Smooth muscle cell (in vitro differentiated cells): Measurements from ENCODE around the gene ACAD9. TPM values are rescaled to one million over a fixed set of nuclear protein-coding genes. Genes with fewer than 3 reads are reported as not detected.
"Not testable (repeated sequence)": the region's sequence is repeated elsewhere in the genome, so short reads cannot be mapped to it uniquely, and the experiment has no call there.

ENCODE experiments used
- DNase-seq: peaks from one replicate; lab custom pipeline; 2025; ENCODE audit not compliant: unreplicated experiment; lab: John Stamatoyannopoulos, UW
- H2AFZ ChIP-seq: fragments of 200-600 bp; sonication (generic); 2 replicates; pipeline ENCODE4 v1.6.0; 2016; ENCODE audit warnings: antibody characterized with exemption, low read depth, mild to moderate bottlenecking
- H3F3A ChIP-seq: fragments of 200-600 bp; sonication (generic); 2 replicates; pipeline ENCODE4 v1.6.0; 2017; ENCODE audit warnings: antibody characterized with exemption, low read depth
- H3K27ac ChIP-seq: fragments of 200-600 bp; sonication (generic); 2 replicates; pipeline ENCODE4 v1.5.1; 2016; ENCODE audit warnings: low read depth, mild to moderate bottlenecking
- H3K27me3 ChIP-seq: fragments of 200-600 bp; sonication (generic); 2 replicates; pipeline ENCODE4 v1.6.1; 2016; ENCODE audit warnings: low read depth, mild to moderate bottlenecking
- H3K36me3 ChIP-seq: fragments of 200-600 bp; sonication (generic); 2 replicates; pipeline ENCODE4 v1.5.1; 2016; ENCODE audit warnings: low read depth
- H3K4me1 ChIP-seq: fragments of 200-600 bp; sonication (generic); 2 replicates; pipeline ENCODE4 v1.5.1; 2016; ENCODE audit warnings: low read depth
- H3K4me2 ChIP-seq: fragments of 200-600 bp; sonication (generic); 2 replicates; pipeline ENCODE4 v1.6.0; 2016; ENCODE audit warnings: mild to moderate bottlenecking
- H3K4me3 ChIP-seq: fragments of 200-600 bp; sonication (generic); 2 replicates; pipeline ENCODE4 v1.5.1; 2016; ENCODE audit warnings: mild to moderate bottlenecking
- H3K79me2 ChIP-seq: fragments of 200-600 bp; sonication (generic); 2 replicates; pipeline ENCODE4 v1.6.0; 2016; ENCODE audit warnings: low read depth, mild to moderate bottlenecking
- H3K9ac ChIP-seq: fragments of 200-600 bp; sonication (generic); 2 replicates; pipeline ENCODE4 v1.6.0; 2016; ENCODE audit warnings: low read depth
- H3K9me3 ChIP-seq: fragments of 200-600 bp; sonication (generic); replicated peaks from 2 replicates; pipeline ENCODE4 v1.5.1; 2016; ENCODE audit warnings: low read depth
- H4K20me1 ChIP-seq: fragments of 200-600 bp; sonication (generic); 2 replicates; pipeline ENCODE4 v1.6.0; 2016; ENCODE audit warnings: low read depth
- CTCF ChIP-seq: fragments of 200-600 bp; sonication (generic); IDR thresholded peaks from 2 replicates; pipeline ENCODE4 v1.5.1; 2017; ENCODE audit warnings: borderline replicate concordance, mild to moderate bottlenecking, antibody characterized with exemption; ENCODE audit not compliant: insufficient read depth, poor library complexity, severe bottlenecking
- WGBS: methylation state at CpG from one replicate; pipeline ENCODE4 v1.1.7; 2016; ENCODE audit warnings: low lambda C conversion rate; 5-methylcytosine and 5-hydroxymethylcytosine counted together
- polyA plus RNA-seq: library from polyadenylated mRNA; unstranded; fragments of >200 nt; fragmentation: Nextera tagmentation; extraction: Ambion mirVana; gene quantifications from 2 replicates; pipeline ENCODE4 v1.2.1, GENCODE V29; 2016
- total RNA-seq: library from RNA; depleted of rRNA; stranded (reverse); fragments of >200 nt; gene quantifications from 2 replicates; pipeline ENCODE4 v1.2.3, GENCODE V29; 2014

ACAD9 gene
- total and polyA plus RNA-seq, 2 experiments from 2014 or later = 24.4 to 24.5 TPM

- Histone ChIP-seq H3K4me3 (peak overlapping the region; percentile 79), H3K36me3 (no peaks in the 10 kb centered on the region), H3K4me2 (peak overlapping the region; percentile 97), H2AFZ (peak overlapping the region; percentile 73), H3K9me3 (no peaks in the 10 kb centered on the region), H3K4me1 (peaks cover 20% of the 10 kb centered on the region), H3K79me2 (peaks cover 34% of the 10 kb centered on the region), H4K20me1 (no peaks in the 10 kb centered on the region), H3K9ac (peak overlapping the region; percentile 92), H3F3A (no peaks in the 10 kb centered on the region), H3K27ac (peak overlapping the region; percentile 96), H3K27me3 (no peaks in the 10 kb centered on the region)
- TF ChIP-seq CTCF = no peak
- DNase-seq = no peak
- WGBS = 85% methylated on average over 7 of the region's 7 CpGs
These were observed 1.4 kb upstream of the ACAD9 start for GRCh38 chr3:128878011-128878457.

- Histone ChIP-seq H3K9ac (peak overlapping the region; percentile 92), H2AFZ (peak overlapping the region; percentile 73), H4K20me1 (no peaks in the 10 kb centered on the region), H3F3A (no peaks in the 10 kb centered on the region), H3K4me2 (peak overlapping the region; percentile 97), H3K9me3 (no peaks in the 10 kb centered on the region), H3K27me3 (no peaks in the 10 kb centered on the region), H3K4me1 (peaks cover 20% of the 10 kb centered on the region), H3K79me2 (peaks cover 34% of the 10 kb centered on the region), H3K4me3 (peak overlapping the region; percentile 79), H3K27ac (peak overlapping the region; percentile 96), H3K36me3 (no peaks in the 10 kb centered on the region)
- 6% methylated on average over 14 of the region's 14 CpGs for WGBS
- TF ChIP-seq CTCF = no peak
- no peak for DNase-seq
These were observed 780 bp upstream of the ACAD9 start for GRCh38 chr3:128878556-128879124.

GRCh38 chr3:128879991-128880390 lies 571 bp downstream of the ACAD9 start:
- no peaks in the 10 kb centered on the region for H3K9me3 ChIP-seq
- peaks cover 20% of the 10 kb centered on the region for H3K4me1 ChIP-seq
- H3K4me2 ChIP-seq = peak overlapping the region; percentile 97
- H4K20me1 ChIP-seq = peaks cover under 1% of the 10 kb centered on the region
- 11% methylated on average over 6 of the region's 6 CpGs for WGBS
- TF ChIP-seq CTCF = no peak
- peaks cover 38% of the 10 kb centered on the region for H3K79me2 ChIP-seq
- H3K4me3 ChIP-seq = peak overlapping the region; percentile 79
- no peaks in the 10 kb centered on the region for H3K36me3 ChIP-seq
- H3K27ac ChIP-seq = peak overlapping the region; percentile 96
- peak overlapping the region; percentile 87 for H2AFZ ChIP-seq
- H3K27me3 ChIP-seq = no peaks in the 10 kb centered on the region
- H3F3A ChIP-seq = no peaks in the 10 kb centered on the region
- peak overlapping the region; percentile 92 for H3K9ac ChIP-seq
- no peak for DNase-seq

GRCh38 chr3:128880455-128880854 lies 1.0 kb downstream of the ACAD9 start:
- Histone ChIP-seq H3K4me2 (peak overlapping the region; percentile 97), H3K27ac (peak overlapping the region; percentile 96), H3K4me3 (peak overlapping the region; percentile 79), H3K9ac (peak overlapping the region; percentile 92), H3K4me1 (peaks cover 20% of the 10 kb centered on the region), H3K79me2 (peaks cover 38% of the 10 kb centered on the region)
- DNase-seq, H4K20me1 ChIP-seq, H2AFZ ChIP-seq, H3K9me3 ChIP-seq, H3K36me3 ChIP-seq, H3F3A ChIP-seq, H3K27me3 ChIP-seq: not testable (repeated sequence)
- 92% methylated on average over 12 of the region's 12 CpGs for WGBS
